Measurements from ENCODE around the gene MDN1.

- TF ChIP-seq EP300 (IDR thresholded peaks at IDR 0.05) (no peak), CTCF (IDR thresholded peaks at IDR 0.05) (no peak), POLR2AphosphoS5 (IDR thresholded peaks at IDR 0.05) (no peak)
Measured at GRCh38 chr6:89789980-89790379, 29.6 kb downstream of the MDN1 start.

All from esophagus muscularis mucosa (tissue), 4 donors.